Measurements from ENCODE around the gene SRSF3. TPM values are rescaled to one million over a fixed set of nuclear protein-coding genes. Genes with fewer than 3 reads are reported as not detected.
A peak's percentile ranks its signal among the peaks of the same experiment; 100 is the strongest.
"Not testable (repeated sequence)": the region's sequence is repeated elsewhere in the genome, so short reads cannot be mapped to it uniquely, and the experiment has no call there.

The SRSF3 gene
- total RNA-seq, 2 donors from 2014 or later = 197 to 431 TPM

DNA sequence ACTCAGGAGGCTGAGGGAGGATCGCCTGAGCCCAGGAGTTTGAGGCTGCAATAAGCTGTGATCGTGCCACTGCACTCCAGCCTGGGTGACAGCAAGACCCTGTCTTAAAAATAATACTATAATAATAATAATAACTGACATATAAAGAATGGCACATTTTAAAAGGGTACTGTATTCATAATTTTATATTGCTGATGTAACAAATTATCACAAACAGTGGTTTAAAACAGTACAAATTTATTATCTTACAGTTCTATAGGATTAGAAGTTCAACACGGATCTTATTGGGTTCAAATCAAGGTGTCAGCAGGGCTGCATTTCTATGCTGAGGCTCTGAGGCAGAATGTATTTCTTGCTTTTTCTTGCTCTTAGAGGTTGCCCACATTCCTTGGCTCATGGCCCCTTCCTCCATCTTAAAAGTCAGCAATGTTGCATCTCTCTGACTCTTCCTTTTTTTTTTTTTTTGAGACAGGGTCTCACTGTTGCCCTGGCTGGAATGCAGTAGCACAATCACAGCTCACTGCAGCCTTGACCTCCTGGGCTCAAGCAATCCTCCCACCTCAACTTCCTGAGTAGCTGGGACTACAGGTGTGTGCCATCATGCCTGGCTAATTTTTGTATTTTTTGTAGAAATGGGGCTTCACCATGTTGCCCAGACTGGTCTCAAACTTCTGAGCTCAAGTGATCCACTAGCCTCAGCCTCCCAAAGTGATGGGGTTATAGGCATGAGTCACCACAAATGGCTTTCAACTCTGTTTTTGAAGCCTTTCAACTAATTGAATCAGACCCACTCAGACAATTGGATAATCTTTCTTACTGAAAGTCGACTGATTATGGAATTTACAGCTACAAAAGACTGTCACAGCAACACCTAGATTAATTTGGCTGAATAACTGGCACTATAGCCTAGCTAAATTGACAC lies 22.8 kb upstream of the SRSF3 start:
- no peak overlapping the region for H3K27ac Mint-ChIP-seq
- H3K9me3 Mint-ChIP-seq = no peaks in the 10 kb centered on the region
- DNase-seq (ENCODE audit: low spot score in 2 of 2) = no peak
- peak in 1 of 2 donors; percentile 20 for ATAC-seq
- H3K36me3 Mint-ChIP-seq = no peaks in the 10 kb centered on the region

GRCh38 chr6:36572353-36573311 lies 21.5 kb upstream of the SRSF3 start:
- not testable (repeated sequence) for ATAC-seq; H3K27ac Mint-ChIP-seq; DNase-seq (ENCODE audit: low spot score in 2 of 2); H3K36me3 Mint-ChIP-seq; H3K9me3 Mint-ChIP-seq

DNA sequence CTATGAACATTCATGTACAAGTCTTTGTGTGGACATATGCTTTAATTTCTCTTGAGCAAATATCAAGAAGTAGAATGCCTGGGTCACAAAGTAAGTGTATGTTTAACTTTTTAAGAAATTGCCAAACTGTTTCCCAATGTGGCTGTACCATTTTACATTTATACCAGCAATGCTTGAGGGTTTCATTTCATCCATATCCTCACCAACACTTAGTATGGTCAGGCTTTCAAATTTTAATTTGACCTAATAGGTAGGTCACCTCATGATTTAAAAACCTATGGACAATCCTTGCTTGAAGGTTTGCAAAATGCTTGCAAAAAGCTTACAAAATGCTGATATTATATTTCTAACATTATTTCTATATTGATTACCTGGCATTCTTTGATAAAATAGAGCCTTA lies 19.5 kb upstream of the SRSF3 start:
- H3K36me3 Mint-ChIP-seq = no peaks in the 10 kb centered on the region
- H3K9me3 Mint-ChIP-seq = no peaks in the 10 kb centered on the region
- H3K27ac Mint-ChIP-seq = no peak overlapping the region
- ATAC-seq (no peak), DNase-seq (ENCODE audit: low spot score in 2 of 2) (no peak)

DNA sequence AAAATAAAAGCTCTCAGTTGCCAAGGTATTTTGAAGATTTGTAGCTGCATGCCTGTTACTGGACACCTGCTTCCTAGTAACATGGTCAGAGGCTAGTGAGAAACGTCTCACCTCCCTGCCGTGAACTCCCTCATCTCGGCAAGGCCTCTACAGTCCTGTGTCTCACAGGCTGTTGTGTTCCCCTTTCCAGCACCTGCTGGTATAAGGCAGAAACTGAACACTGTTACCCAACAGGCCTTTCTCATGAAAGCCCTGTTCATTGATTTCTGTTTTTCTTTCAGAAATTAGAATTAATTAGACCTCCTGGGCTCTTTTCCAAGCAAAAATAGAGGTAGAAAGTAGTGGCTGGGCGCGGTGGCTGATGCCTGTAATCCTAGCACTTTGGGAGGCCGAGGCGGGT lies 17.6 kb upstream of the SRSF3 start:
- DNase-seq (ENCODE audit: low spot score in 2 of 2) (no peak), ATAC-seq (no peak)
- Mint-ChIP-seq H3K27ac (no peak overlapping the region), H3K36me3 (no peaks in the 10 kb centered on the region), H3K9me3 (no peaks in the 10 kb centered on the region)

DNA sequence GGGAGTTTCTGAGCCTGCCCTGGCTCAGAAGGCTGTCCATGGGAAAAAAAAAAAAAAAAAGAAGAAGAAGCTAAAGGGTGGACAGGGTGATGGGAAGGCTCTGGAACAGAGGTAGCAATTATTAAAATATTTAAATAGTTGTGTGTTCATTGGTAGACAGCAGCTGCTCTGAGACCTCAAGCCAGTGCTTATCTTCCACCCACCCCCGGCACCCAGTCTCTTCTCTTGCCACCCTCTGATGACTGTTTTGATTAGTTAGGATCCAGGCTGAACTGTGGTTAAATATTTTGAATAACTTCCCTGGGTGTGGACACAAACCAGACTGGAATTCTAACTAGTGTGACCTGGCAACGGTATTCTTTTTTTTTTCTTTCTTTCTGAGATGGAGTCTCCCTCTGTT lies 16.9 kb upstream of the SRSF3 start:
- H3K27ac Mint-ChIP-seq = no peak overlapping the region
- no peaks in the 10 kb centered on the region for H3K36me3 Mint-ChIP-seq
- DNase-seq (ENCODE audit: low spot score in 2 of 2) = no peak
- ATAC-seq = no peak
- no peaks in the 10 kb centered on the region for H3K9me3 Mint-ChIP-seq

GRCh38 chr6:36578030-36578429 lies 16.1 kb upstream of the SRSF3 start:
- H3K36me3 Mint-ChIP-seq = no peaks in the 10 kb centered on the region
- no peak for ATAC-seq
- DNase-seq (ENCODE audit: low spot score in 2 of 2) = no peak
- H3K27ac Mint-ChIP-seq = peak overlapping the region in 1 of 2 donors; percentile 2
- H3K9me3 Mint-ChIP-seq = no peaks in the 10 kb centered on the region

DNA sequence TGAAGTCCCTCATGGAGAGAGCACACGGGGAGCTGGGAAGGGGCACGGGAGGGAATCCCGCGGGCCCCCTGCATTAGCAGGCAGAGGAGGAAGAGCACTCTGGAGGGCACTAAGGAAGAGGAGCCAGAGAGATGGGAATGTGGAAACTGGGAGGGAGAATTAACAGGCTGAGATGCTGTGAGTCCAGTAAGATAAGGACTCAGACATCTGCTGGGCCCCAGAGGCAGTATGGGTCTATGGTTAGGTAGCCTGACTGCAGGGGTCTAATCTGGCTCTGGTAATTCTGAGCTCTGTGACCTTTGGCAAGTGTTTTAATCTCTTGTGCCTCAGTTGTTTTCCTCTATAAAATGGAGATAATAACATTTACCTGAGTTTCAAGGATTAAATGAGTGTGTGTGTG lies 15.7 kb upstream of the SRSF3 start:
- no peak for ATAC-seq
- no peak for DNase-seq (ENCODE audit: low spot score in 2 of 2)
- Mint-ChIP-seq H3K36me3 (no peaks in the 10 kb centered on the region), H3K27ac (peak overlapping the region in 1 of 2 donors; percentile 5), H3K9me3 (no peaks in the 10 kb centered on the region)

- DNase-seq (ENCODE audit: low spot score in 2 of 2) (no peak), ATAC-seq (no peak)
- H3K36me3 Mint-ChIP-seq = no peaks in the 10 kb centered on the region
- H3K27ac Mint-ChIP-seq = no peak overlapping the region
- no peaks in the 10 kb centered on the region for H3K9me3 Mint-ChIP-seq
Measured at GRCh38 chr6:36580184-36580526, 14.0 kb upstream of the SRSF3 start.

GRCh38 chr6:36581716-36582115 lies 12.4 kb upstream of the SRSF3 start:
- DNase-seq (ENCODE audit: low spot score in 2 of 2) = no peak
- Mint-ChIP-seq H3K9me3 (no peaks in the 10 kb centered on the region), H3K36me3 (no peaks in the 10 kb centered on the region), H3K27ac (no peak overlapping the region)
- no peak for ATAC-seq

- no peak for ATAC-seq
- DNase-seq (ENCODE audit: low spot score in 2 of 2) = no peak
- Mint-ChIP-seq H3K9me3 (no peaks in the 10 kb centered on the region), H3K27ac (no peak overlapping the region), H3K36me3 (no peaks in the 10 kb centered on the region)
Measured at GRCh38 chr6:36586606-36587005, 7.6 kb upstream of the SRSF3 start.

DNA sequence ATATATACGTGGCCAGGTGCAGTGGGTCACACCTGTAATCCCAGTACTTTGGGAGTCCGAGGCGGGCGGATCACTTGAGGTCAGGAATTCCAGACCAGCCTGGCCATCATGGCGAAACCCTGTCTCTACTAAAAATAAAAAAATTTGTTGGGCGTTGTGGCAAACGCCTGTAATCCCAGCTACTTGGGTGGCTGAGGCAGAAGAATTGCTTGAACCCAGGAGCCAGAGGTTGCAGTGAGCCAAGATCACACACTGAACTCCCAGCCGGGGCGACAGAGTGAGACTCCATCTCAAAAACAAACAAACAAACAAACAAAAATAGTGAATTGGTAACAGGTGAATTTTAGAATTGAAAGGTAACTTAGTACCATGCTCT lies 5.1 kb upstream of the SRSF3 start:
- H3K36me3 Mint-ChIP-seq; DNase-seq (ENCODE audit: low spot score in 2 of 2); H3K27ac Mint-ChIP-seq; H3K9me3 Mint-ChIP-seq; ATAC-seq: not testable (repeated sequence)

GRCh38 chr6:36590237-36590636 lies 3.9 kb upstream of the SRSF3 start:
- ATAC-seq = no peak
- H3K27ac Mint-ChIP-seq = no peak overlapping the region
- H3K36me3 Mint-ChIP-seq = peaks cover 14% of the 10 kb centered on the region in 2 donors
- no peak for DNase-seq (ENCODE audit: low spot score in 2 of 2)
- H3K9me3 Mint-ChIP-seq = no peaks in the 10 kb centered on the region

- Mint-ChIP-seq H3K27ac (peak overlapping the region; percentile 98 to 100), H3K36me3 (peaks cover 34% of the 10 kb centered on the region in 2 donors), H3K9me3 (no peaks in the 10 kb centered on the region)
- ATAC-seq (no peak), DNase-seq (ENCODE audit: low spot score in 2 of 2) (no peak)
Measured at GRCh38 chr6:36592221-36592655, 1.9 kb upstream of the SRSF3 start.

GRCh38 chr6:36593569-36594028 lies 563 bp upstream of the SRSF3 start:
- Mint-ChIP-seq H3K27ac (peak overlapping the region; percentile 98 to 100), H3K36me3 (peaks cover 46 to 48% of the 10 kb centered on the region in 2 donors), H3K9me3 (no peaks in the 10 kb centered on the region)
- DNase-seq (ENCODE audit: low spot score in 2 of 2) (peak; percentile 53 to 70), ATAC-seq (peak; percentile 39 to 50)

- DNase-seq (ENCODE audit: low spot score in 2 of 2) (no peak), ATAC-seq (no peak)
- Mint-ChIP-seq H3K27ac (peak overlapping the region; percentile 98 to 100), H3K9me3 (no peaks in the 10 kb centered on the region), H3K36me3 (peaks cover 60 to 62% of the 10 kb centered on the region in 2 donors)
Measured at GRCh38 chr6:36594816-36595643, 868 bp downstream of the SRSF3 start.

- H3K9me3 Mint-ChIP-seq = no peaks in the 10 kb centered on the region
- peak overlapping the region; percentile 98 to 100 for H3K27ac Mint-ChIP-seq
- DNase-seq (ENCODE audit: low spot score in 2 of 2) = no peak
- peaks cover 65 to 75% of the 10 kb centered on the region in 2 donors for H3K36me3 Mint-ChIP-seq
- no peak for ATAC-seq
Measured at GRCh38 chr6:36596356-36596755, 2.2 kb downstream of the SRSF3 start.

All from activated naive CD4-positive, alpha-beta T cell treated with anti-CD3 and anti-CD28 coated beads, Interleukin-2, amount 50 U/mL, for 72 hours (primary cell).